HL-60 (cell line): ENCODE results near the gene TPM2.
"Not testable (repeated sequence)": the region's sequence is repeated elsewhere in the genome, so short reads cannot be mapped to it uniquely, and the experiment has no call there.

Experiments used
- GABPA ChIP-seq: IDR thresholded peaks from 2 replicates; pipeline ENCODE4 v1.6.1; 2012; ENCODE audit warnings: low read depth
- POLR2AphosphoS5 ChIP-seq: IDR thresholded peaks from 2 replicates; pipeline ENCODE4 v1.6.1; 2012; ENCODE audit warnings: low read depth
- SPI1 ChIP-seq: IDR thresholded peaks from 2 replicates; pipeline ENCODE4 v1.6.1; 2012; ENCODE audit warnings: low read depth, mild to moderate bottlenecking, borderline replicate concordance
- TF ChIP-seq, protein P1 (sequence below): IDR thresholded peaks from one replicate; pipeline ENCODE4 v1.5.1; 2011; ENCODE audit warnings: low read length, control low read depth, inconsistent platforms; ENCODE audit not compliant: insufficient read depth
- TF ChIP-seq, protein P2 (sequence below): IDR thresholded peaks from 2 replicates; pipeline ENCODE4 v1.6.1; 2012; ENCODE audit warnings: low read depth; ENCODE audit not compliant: insufficient replicate concordance

DNA sequence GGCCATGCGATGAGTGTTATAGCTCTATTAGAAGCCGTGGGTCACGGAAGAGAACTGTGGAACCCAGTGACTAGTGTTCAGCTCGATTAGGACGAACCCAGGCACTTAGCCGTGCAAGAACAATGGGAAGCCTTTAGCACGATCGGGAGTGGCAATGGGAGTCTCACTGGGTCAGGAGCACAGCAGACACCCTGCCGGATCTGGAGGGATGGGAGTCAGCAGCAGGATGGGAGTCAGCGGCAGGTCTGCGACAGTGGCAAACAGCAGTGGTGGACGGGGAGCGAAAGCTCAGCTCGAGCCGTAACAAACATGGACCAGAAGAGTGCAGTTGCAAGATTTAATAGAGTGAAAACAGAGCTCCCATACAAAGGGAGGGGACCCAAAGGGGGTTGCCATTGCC, 49.3 kb downstream of the TPM2 start:
- TF ChIP-seq, protein P1, sequence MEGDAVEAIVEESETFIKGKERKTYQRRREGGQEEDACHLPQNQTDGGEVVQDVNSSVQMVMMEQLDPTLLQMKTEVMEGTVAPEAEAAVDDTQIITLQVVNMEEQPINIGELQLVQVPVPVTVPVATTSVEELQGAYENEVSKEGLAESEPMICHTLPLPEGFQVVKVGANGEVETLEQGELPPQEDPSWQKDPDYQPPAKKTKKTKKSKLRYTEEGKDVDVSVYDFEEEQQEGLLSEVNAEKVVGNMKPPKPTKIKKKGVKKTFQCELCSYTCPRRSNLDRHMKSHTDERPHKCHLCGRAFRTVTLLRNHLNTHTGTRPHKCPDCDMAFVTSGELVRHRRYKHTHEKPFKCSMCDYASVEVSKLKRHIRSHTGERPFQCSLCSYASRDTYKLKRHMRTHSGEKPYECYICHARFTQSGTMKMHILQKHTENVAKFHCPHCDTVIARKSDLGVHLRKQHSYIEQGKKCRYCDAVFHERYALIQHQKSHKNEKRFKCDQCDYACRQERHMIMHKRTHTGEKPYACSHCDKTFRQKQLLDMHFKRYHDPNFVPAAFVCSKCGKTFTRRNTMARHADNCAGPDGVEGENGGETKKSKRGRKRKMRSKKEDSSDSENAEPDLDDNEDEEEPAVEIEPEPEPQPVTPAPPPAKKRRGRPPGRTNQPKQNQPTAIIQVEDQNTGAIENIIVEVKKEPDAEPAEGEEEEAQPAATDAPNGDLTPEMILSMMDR = not testable (repeated sequence)
- TF ChIP-seq POLR2AphosphoS5, SPI1, GABPA: not testable (repeated sequence)
- TF ChIP-seq, protein P2, sequence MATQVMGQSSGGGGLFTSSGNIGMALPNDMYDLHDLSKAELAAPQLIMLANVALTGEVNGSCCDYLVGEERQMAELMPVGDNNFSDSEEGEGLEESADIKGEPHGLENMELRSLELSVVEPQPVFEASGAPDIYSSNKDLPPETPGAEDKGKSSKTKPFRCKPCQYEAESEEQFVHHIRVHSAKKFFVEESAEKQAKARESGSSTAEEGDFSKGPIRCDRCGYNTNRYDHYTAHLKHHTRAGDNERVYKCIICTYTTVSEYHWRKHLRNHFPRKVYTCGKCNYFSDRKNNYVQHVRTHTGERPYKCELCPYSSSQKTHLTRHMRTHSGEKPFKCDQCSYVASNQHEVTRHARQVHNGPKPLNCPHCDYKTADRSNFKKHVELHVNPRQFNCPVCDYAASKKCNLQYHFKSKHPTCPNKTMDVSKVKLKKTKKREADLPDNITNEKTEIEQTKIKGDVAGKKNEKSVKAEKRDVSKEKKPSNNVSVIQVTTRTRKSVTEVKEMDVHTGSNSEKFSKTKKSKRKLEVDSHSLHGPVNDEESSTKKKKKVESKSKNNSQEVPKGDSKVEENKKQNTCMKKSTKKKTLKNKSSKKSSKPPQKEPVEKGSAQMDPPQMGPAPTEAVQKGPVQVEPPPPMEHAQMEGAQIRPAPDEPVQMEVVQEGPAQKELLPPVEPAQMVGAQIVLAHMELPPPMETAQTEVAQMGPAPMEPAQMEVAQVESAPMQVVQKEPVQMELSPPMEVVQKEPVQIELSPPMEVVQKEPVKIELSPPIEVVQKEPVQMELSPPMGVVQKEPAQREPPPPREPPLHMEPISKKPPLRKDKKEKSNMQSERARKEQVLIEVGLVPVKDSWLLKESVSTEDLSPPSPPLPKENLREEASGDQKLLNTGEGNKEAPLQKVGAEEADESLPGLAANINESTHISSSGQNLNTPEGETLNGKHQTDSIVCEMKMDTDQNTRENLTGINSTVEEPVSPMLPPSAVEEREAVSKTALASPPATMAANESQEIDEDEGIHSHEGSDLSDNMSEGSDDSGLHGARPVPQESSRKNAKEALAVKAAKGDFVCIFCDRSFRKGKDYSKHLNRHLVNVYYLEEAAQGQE = not testable (repeated sequence)
